Heart left ventricle (tissue), 16 donors: Measurements from ENCODE around the gene FOLR2. TPM values are rescaled to one million over a fixed set of nuclear protein-coding genes. Genes with fewer than 3 reads are reported as not detected.

Source experiments
- ATAC-seq, 4 donors: fragments of 200-7000 bp; cut with Tn5 transposase; one replicate each; pipeline ENCODE4 v1.9.1; 2020 to 2022; ENCODE audit warnings: moderate library complexity in 4 of 4, mild to moderate bottlenecking in 3 of 4, moderate number of reproducible peaks in 1 of 4
- DNase-seq, 5 donors: peaks; one replicate each; pipeline ENCODE4 v3.0.0-alpha.2; 2020
- H3K27ac ChIP-seq, 12 donors: fragments of 200-600 bp; sonication (generic) in 4 of 12; one replicate each; pipeline versions ENCODE4 v1.5.0 to v1.8.0; 2016 to 2022; ENCODE audit warnings: mild to moderate bottlenecking in 2 of 12
- H3K27me3 ChIP-seq, 9 donors: fragments of 200-600 bp; sonication (generic) in 2 of 9; one replicate each; pipeline versions ENCODE4 v1.5.1 to v1.8.0; 2016 to 2022; ENCODE audit warnings: mild to moderate bottlenecking in 3 of 9
- H3K36me3 ChIP-seq, 9 donors: fragments of 200-600 bp; sonication (generic) in 2 of 9; one replicate each; pipeline versions ENCODE4 v1.5.0 to v1.8.0; 2018 to 2022; ENCODE audit warnings: mild to moderate bottlenecking in 2 of 9
- H3K4me1 ChIP-seq, 12 donors: fragments of 200-600 bp; sonication (generic) in 4 of 12; one replicate each; pipeline versions ENCODE4 v1.5.0 to v1.8.0; 2016 to 2022; ENCODE audit warnings: mild to moderate bottlenecking in 3 of 12
- H3K4me3 ChIP-seq, 12 donors: fragments of 200-600 bp; sonication (generic) in 4 of 12; one replicate each; pipeline versions ENCODE4 v1.5.0 to v1.8.0; 2017 to 2022; ENCODE audit warnings: mild to moderate bottlenecking in 9 of 12, moderate library complexity in 4 of 12
- H3K9me3 ChIP-seq, 12 donors: fragments of 200-600 bp; sonication (generic) in 4 of 12; one replicate each; pipeline versions ENCODE4 v1.5.0 to v1.8.0; 2016 to 2022; ENCODE audit warnings: mild to moderate bottlenecking in 1 of 12
- POLR2A ChIP-seq, 2 donors: fragments of 450-650 bp; IDR thresholded peaks; one replicate each; pipeline ENCODE4 v1.6.1; 2017; ENCODE audit warnings: antibody characterized with exemption in 2 of 2, mild to moderate bottlenecking in 2 of 2, moderate library complexity in 2 of 2
- WGBS, 4 donors: extraction: QIAGEN DNeasy Blood & Tissue Kit in 2 of 4; methylation state at CpG; one replicate each; pipeline versions ENCODE4 v1.1.5 to v1.1.7; 2013 to 2018; 5-methylcytosine and 5-hydroxymethylcytosine counted together
- intact Hi-C, 10 donors: fragments of 100-400 bp; cut with DNase I; formaldehyde crosslinking; loops; one replicate each; pipeline versions ENCODE4 v1.11.1 to v1.14.2; 2022
- polyA plus RNA-seq, 2 donors: library from polyadenylated mRNA; stranded (reverse); fragments of 200-250 nt; gene quantifications; one replicate each; pipeline ENCODE4 v1.2.3, GENCODE V29; 2013
- total RNA-seq, 9 donors: library from RNA; depleted of rRNA in 2 of 9; stranded (reverse); fragments of >200 nt in 2 of 9; fragmentation: NEBNext Ultra II Directional in 3 of 9; extraction: Animal tissue kit (Norgen Biotek cat#: 25700) in 3 of 9; gene quantifications; one replicate each; pipeline versions ENCODE4 v1.1.0 to v1.2.4, GENCODE V29; 2016 to 2023
- TF ChIP-seq, protein P1 (sequence below), 12 donors: fragments of 200-600 bp; sonication (generic) in 4 of 12; IDR thresholded peaks; one replicate each; pipeline versions ENCODE4 v1.5.0 to v1.8.0; 2018 to 2022; ENCODE audit warnings: antibody characterized with exemption in 12 of 12, mild to moderate bottlenecking in 5 of 12
- donor health status: ischemic (EF 13 %, LVEDD 7.1; RV severe dilation, severe dysfunction).
- donor health status: healthy with polysubstance abuse.
- donor health status: DM: no; HTN: yes; CAD: no.
- donor health status: DM: no; HTN: no; CAD: no.
- donor health status: ischemic (EF 25% LVEDD 6.9; RV normal size, moderate dysfunction).
- donor health status: ischemic (EF 25% LVEDD 5.7; RV mildly dilated, moderate dysfunction).
- donor health status: healthy.
- donor health status: DM: yes; HTN: yes; CAD: no.
- donor health status: ischemic (EF 35%, LVEDD 5.7; RV mildly dilated, moderate dysfunction).
- donor health status: nonischemic (EF 11% LVEDD 7.7; RV severe dilation, severe dysfunction).
- donor health status: DM: yes; HTN: yes; CAD: no.
- donor health status: PGD.
- donor health status: ischemic (EF 29% LVEDD 5.4; RV normal size, mild dysfunction).
- donor health status: nonischemic (EF 23%, LVEDD 6.1; RV moderate dilation, normal function).

FOLR2 gene
- total and polyA plus RNA-seq, 11 donors: 5.0 to 136 (median 14.6) TPM

DNA sequence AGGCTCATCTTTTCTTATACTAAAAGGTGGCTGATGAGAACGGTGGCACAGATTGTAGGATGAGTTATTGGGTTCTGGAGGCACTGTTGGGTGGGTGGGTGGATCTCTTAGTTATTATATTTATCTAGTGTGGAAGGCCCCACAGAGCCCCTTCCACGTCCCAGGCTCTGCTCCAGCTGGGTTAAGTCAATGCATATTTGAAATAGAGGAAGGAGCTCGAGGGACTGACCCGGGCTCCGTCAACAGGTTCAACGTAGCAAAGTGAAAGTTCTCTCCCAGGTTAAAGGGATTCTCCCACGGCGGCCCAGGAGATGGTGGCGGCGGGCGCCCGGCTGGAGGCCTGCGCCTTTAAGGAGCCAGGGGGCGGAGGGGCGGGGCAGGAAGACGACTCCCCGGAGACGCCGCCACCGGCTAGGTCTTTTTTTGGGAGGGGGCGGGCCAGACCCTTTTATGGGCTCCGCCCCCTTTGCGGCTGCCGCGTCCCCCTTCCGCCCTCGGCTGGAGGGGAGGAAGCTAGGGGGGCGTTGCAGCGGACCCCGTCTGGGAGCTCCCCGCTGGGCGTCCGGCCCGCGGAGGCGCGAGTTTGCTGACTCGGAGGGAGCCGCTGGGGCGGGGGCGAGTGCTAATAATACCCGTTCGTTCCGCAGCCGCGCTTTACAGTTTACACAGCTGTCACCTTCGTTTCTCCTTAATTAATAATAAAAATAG, 6.5 kb downstream of the FOLR2 start:
- peak; percentile 89 to 96 (median 92) for ATAC-seq
- intact Hi-C loops: loop anchor here in 5 of 10 donors (1.0 to 10.0 kb wide), 7 partner anchors 110 to 208 kb away; partner anchors contain the start of gene ANAPC15 (in 3 of the 5)
- H3K4me1 ChIP-seq: peaks cover 0 to 52% (median 17%) of the 10 kb centered on the region in 12 donors

DNA sequence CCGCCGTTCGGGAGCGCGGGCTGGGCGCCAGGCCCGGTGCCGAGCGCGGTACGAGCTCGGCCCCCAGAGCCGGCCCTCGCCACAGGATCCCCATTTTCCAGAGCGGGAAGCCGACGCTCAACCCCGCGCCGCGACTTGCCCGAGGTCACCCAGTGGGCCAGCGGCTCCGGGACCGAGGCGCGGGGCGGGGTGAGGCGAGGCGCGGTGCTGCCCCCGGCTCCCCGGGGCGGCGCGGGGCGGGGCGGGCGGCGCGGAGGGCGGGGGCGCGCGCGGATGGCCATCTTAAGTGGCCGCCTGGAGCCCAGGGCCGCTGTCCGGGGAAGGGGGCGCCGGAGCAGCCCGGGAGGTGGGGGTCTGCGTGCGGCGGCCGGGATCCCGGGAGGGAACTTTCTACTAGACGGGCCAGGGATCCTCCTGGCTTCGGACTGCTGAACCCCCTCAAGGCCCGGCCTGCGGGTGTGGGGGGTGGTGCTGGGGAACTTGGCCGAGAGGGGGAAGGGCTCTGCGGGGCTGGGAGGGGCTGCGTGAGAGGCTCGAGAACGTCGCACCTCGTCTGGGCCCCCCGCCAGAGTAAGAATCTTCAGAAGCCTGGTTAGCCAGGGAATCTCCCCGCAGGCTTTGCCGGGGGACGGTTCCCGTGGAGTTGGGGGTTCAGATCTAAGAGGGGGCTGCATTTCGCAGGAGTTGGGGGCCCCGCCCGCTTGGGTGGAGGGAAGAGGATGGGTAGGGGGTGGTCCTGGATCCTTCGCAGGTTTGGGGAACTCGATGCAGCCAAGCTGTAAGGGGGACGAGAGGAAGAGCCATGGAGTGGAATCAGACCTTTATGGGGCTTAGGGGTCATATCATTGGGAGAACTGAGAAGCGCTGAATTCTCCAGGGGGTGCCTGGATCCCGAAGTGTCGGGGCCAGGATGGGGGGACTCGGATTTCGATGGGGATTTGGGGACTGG, 7.3 kb downstream of the FOLR2 start:
- Histone ChIP-seq H3K4me1 (peaks cover 0 to 44% (median 17%) of the 10 kb centered on the region in 12 donors), H3K9me3 (no peaks in the 10 kb centered on the region), H3K36me3 (peaks cover 0 to 20% (median 16%) of the 10 kb centered on the region in 9 donors), H3K4me3 (peak overlapping the region; percentile 58 to 99 (median 88)), H3K27ac (peak overlapping the region; percentile 90 to 100 (median 99)), H3K27me3 (no peaks in the 10 kb centered on the region)
- no peak for TF ChIP-seq POLR2A (IDR thresholded peaks at IDR 0.05)
- TF ChIP-seq, protein P1, sequence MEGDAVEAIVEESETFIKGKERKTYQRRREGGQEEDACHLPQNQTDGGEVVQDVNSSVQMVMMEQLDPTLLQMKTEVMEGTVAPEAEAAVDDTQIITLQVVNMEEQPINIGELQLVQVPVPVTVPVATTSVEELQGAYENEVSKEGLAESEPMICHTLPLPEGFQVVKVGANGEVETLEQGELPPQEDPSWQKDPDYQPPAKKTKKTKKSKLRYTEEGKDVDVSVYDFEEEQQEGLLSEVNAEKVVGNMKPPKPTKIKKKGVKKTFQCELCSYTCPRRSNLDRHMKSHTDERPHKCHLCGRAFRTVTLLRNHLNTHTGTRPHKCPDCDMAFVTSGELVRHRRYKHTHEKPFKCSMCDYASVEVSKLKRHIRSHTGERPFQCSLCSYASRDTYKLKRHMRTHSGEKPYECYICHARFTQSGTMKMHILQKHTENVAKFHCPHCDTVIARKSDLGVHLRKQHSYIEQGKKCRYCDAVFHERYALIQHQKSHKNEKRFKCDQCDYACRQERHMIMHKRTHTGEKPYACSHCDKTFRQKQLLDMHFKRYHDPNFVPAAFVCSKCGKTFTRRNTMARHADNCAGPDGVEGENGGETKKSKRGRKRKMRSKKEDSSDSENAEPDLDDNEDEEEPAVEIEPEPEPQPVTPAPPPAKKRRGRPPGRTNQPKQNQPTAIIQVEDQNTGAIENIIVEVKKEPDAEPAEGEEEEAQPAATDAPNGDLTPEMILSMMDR (IDR thresholded peaks at IDR 0.05): no peak
- peak; percentile 81 to 89 (median 86) for DNase-seq
- ATAC-seq: peak; percentile 37 to 86 (median 71)
- WGBS, 4 donors: 0 to 1% (median 0%) methylated on average over 22 to 84 of the region's 84 CpGs
- intact Hi-C loops: loop anchor here in 5 of 10 donors (1.0 to 10.0 kb wide), 7 partner anchors 111 to 209 kb away; partner anchors contain the start of gene ANAPC15 (in 3 of the 5)

More for the DNA sequence above, 6.5 kb downstream of the FOLR2 start:
- Histone ChIP-seq H3K4me3 (peak overlapping the region; percentile 58 to 99 (median 88)), H3K27me3 (peaks cover 0 to 4% (median 0%) of the 10 kb centered on the region in 9 donors), H3K9me3 (no peaks in the 10 kb centered on the region), H3K27ac (peak overlapping the region; percentile 90 to 100 (median 99)), H3K36me3 (peaks cover 0 to 12% (median 8%) of the 10 kb centered on the region in 9 donors)
- 0% methylated on average over 19 to 47 of the region's 47 CpGs for WGBS, 4 donors
- peak; percentile 96 to 98 (median 97) for DNase-seq
- TF ChIP-seq, protein P1 (IDR thresholded peaks at IDR 0.05): peak; percentile 17 to 68 (median 46)
- peak; percentile 86 to 91 for TF ChIP-seq POLR2A (IDR thresholded peaks at IDR 0.05)

DNA sequence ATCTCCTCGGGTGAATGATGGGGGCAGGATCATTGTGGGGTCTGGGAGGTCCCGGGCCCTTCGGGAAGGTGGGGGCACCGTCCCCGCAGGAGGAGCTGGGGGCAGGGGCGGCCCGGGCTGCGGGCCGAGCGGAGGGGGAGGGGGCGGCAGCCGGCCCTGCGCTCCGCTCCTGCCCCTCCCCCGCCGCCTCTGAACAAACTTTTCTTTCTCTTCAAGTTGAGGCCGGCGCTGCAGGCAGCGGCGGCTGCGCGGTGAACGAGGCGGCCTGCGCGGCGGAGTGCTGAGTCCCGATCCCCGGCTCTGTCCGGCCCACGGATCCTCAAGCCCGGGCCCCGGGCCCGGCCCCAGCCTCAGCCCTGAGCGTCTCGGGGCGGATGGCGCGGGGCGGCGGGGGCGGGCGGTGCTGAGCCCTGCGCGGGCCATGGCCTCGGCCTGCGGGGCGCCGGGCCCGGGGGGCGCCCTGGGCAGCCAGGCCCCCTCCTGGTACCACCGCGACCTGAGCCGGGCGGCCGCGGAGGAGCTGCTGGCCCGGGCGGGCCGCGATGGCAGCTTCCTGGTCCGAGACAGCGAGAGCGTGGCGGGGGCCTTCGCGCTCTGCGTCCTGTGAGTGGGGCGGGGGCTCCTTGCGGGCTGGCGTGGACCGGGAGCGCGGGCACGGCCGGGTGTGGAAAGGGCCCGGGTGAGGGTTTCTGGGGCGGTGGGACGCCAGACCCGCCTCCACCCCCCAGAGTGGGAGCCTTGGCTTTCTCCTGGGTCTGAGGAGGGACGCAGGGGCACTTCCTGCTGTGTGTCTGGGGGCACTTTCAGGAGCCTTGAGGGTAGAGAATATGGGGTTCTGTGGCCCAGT, 8.2 kb downstream of the FOLR2 start, which contains the start of gene INPPL1:
Gene INPPL1 (plus strand): TSS at position 204 of the 847 bp plus-strand sequence. CDS start 218 bp downstream, at position 422.
- no peak for TF ChIP-seq POLR2A (IDR thresholded peaks at IDR 0.05)
- TF ChIP-seq, protein P1 (IDR thresholded peaks at IDR 0.05): no peak
- no peaks in the 10 kb centered on the region for H3K9me3 ChIP-seq
- 0 to 1% (median 1%) methylated on average over 23 to 81 of the region's 81 CpGs for WGBS, 4 donors
- H3K36me3 ChIP-seq: peaks cover 0 to 29% (median 25%) of the 10 kb centered on the region in 9 donors
- no peaks in the 10 kb centered on the region for H3K27me3 ChIP-seq
- H3K27ac ChIP-seq: peak within 1 kb of the TSS; percentile 90 to 100 (median 99)
- DNase-seq: peak in 4 of 5 donors; percentile 63 to 78 (median 66)
- intact Hi-C loops: loop anchor here in 5 of 10 donors (5.0 to 10.0 kb wide), 5 partner anchors 112 to 210 kb away; partner anchors contain the start of gene ANAPC15 (in 1 of the 5)
- peak in 2 of 4 donors; percentile 1 to 8 for ATAC-seq
- peaks cover 0 to 40% (median 17%) of the 10 kb centered on the region in 12 donors for H3K4me1 ChIP-seq
- H3K4me3 ChIP-seq: peak within 1 kb of the TSS; percentile 58 to 99 (median 88)
